K562 (cell line): Measurements from ENCODE around the gene EVI5L. TPM values are rescaled to one million over a fixed set of nuclear protein-coding genes. Genes with fewer than 3 reads are reported as not detected.

Experiments
- CHCHD3 ChIP-seq: fragments of 250-450 bp; sonication (Bioruptor Pico); IDR thresholded peaks from 2 replicates; pipeline ENCODE4 v2.1.2; 2022; ENCODE audit warnings: mild to moderate bottlenecking
- GATAD2B ChIP-seq: fragments of 450-650 bp; IDR thresholded peaks from 2 replicates; pipeline ENCODE4 v1.6.1; 2017; ENCODE audit warnings: mild to moderate bottlenecking, borderline replicate concordance
- SAP30 ChIP-seq: fragments of 200-600 bp; sonication (generic); IDR thresholded peaks from 2 replicates; pipeline ENCODE4 v1.6.1; 2012; ENCODE audit warnings: borderline replicate concordance, low read depth, mild to moderate bottlenecking, moderate library complexity, low read length, control low read depth, inconsistent platforms; ENCODE audit not compliant: insufficient read depth, poor library complexity, severe bottlenecking
- ZBED1 ChIP-seq: IDR thresholded peaks from 2 replicates; pipeline ENCODE4 v1.6.1; 2014
- ZBTB9 ChIP-seq: fragments of 450-650 bp; formaldehyde crosslinking; IDR thresholded peaks from 2 replicates; pipeline ENCODE4 v1.4.0; 2020; ENCODE audit warnings: mild to moderate bottlenecking, moderate library complexity
- ZNF197 ChIP-seq: fragments of 200-800 bp; sonication (Bioruptor generic); IDR thresholded peaks from 2 replicates; pipeline ENCODE4 v1.6.1; 2016; ENCODE audit warnings: low read depth, missing genetic modification characterization, missing compliant biosample characterization
- ZNF239 ChIP-seq: fragments of 250-450 bp; sonication (Bioruptor Pico); IDR thresholded peaks from 2 replicates; pipeline ENCODE4 v1.4.0; 2020; ENCODE audit warnings: mild to moderate bottlenecking
- ZNF507 ChIP-seq: conservative IDR thresholded peaks from 2 replicates; pipeline ENCODE4 v1.6.1; 2017; ENCODE audit warnings: missing genetic modification characterization, missing compliant biosample characterization
- polyA plus RNA-seq, 8 experiments: library from polyadenylated mRNA; depleted of rRNA in 4 of 8; stranded (reverse) in 5 of 8; unstranded in 3 of 8; fragments of >200 nt; fragmentation: Nextera tagmentation in 2 of 8; fragmentation: Illumina TruSeq in 1 of 8; extraction: Ambion mirVana in 2 of 8; extraction: Trizol in 1 of 8; gene quantifications; 2 replicates each; pipeline versions ENCODE4 v1.2.1 to v1.2.3, GENCODE V29; 2011 to 2014; ENCODE audit warnings: inconsistent platforms in 1 of 8, missing spikeins in 1 of 8
- total RNA-seq, 7 experiments: library from RNA; depleted of rRNA in 6 of 7; stranded (reverse); fragments of >200 nt in 6 of 7; fragmentation: Illumina TruSeq in 2 of 7; extraction: Trizol in 2 of 7; gene quantifications; 2 replicates each; pipeline versions ENCODE4 v1.2.1 to v1.2.3, GENCODE V29; 2011 to 2021; ENCODE audit warnings: low replicate concordance in 1 of 7
- TF ChIP-seq, protein P1 (sequence below): sonication (generic); formaldehyde crosslinking; IDR thresholded peaks from 2 replicates; pipeline ENCODE4 v1.8.0; 2023; ENCODE audit warnings: mild to moderate bottlenecking, missing genetic modification reagents

Gene EVI5L
- total and polyA plus RNA-seq, 9 of the 15 experiments (the other 6 are each of a cell fraction or from before 2014, with no cell fraction given): 0.69 to 1.8 (median 1.2) TPM; not detected in 2

- TF ChIP-seq ZBTB9: no peak
- no peak for TF ChIP-seq ZNF197 (CRISPR knock-in tag)
- TF ChIP-seq ZNF507 (tag): no peak
- TF ChIP-seq CHCHD3 (CRISPR knock-in tag): no peak
- no peak for TF ChIP-seq ZNF239 (CRISPR knock-in tag)
- TF ChIP-seq SAP30: no peak
- no peak for TF ChIP-seq ZBED1
- no peak for TF ChIP-seq GATAD2B
- TF ChIP-seq, protein P1, sequence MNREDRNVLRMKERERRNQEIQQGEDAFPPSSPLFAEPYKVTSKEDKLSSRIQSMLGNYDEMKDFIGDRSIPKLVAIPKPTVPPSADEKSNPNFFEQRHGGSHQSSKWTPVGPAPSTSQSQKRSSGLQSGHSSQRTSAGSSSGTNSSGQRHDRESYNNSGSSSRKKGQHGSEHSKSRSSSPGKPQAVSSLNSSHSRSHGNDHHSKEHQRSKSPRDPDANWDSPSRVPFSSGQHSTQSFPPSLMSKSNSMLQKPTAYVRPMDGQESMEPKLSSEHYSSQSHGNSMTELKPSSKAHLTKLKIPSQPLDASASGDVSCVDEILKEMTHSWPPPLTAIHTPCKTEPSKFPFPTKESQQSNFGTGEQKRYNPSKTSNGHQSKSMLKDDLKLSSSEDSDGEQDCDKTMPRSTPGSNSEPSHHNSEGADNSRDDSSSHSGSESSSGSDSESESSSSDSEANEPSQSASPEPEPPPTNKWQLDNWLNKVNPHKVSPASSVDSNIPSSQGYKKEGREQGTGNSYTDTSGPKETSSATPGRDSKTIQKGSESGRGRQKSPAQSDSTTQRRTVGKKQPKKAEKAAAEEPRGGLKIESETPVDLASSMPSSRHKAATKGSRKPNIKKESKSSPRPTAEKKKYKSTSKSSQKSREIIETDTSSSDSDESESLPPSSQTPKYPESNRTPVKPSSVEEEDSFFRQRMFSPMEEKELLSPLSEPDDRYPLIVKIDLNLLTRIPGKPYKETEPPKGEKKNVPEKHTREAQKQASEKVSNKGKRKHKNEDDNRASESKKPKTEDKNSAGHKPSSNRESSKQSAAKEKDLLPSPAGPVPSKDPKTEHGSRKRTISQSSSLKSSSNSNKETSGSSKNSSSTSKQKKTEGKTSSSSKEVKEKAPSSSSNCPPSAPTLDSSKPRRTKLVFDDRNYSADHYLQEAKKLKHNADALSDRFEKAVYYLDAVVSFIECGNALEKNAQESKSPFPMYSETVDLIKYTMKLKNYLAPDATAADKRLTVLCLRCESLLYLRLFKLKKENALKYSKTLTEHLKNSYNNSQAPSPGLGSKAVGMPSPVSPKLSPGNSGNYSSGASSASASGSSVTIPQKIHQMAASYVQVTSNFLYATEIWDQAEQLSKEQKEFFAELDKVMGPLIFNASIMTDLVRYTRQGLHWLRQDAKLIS (CRISPR knock-in tag): no peak
- TF ChIP-seq, all 486 proteins: peak for 0
These were observed 40.6 kb upstream of the EVI5L start (continued) for GRCh38 chr19:7789447-7789846.
